OCI-LY7 (cell line): ENCODE results near the gene SPIN2A. TPM values are rescaled to one million over a fixed set of nuclear protein-coding genes. Genes with fewer than 3 reads are reported as not detected.
"Not testable (repeated sequence)": the region's sequence is repeated elsewhere in the genome, so short reads cannot be mapped to it uniquely, and the experiment has no call there.

Source experiments
- BruUV-seq: library from RNA; stranded (reverse); fragments of 400-500 nt; replicated peaks from 2 replicates; lab custom pipeline; 2021; lab: Mats Ljungman, UMichigan
- CTCF ChIA-PET: fragments of 300-600 bp; sonication (Branson Sonifier 250); formaldehyde crosslinking; loops from one replicate; lab custom pipeline; 2022; ENCODE audit warnings: antibody characterized with exemption; ENCODE audit not compliant: unreplicated experiment; lab: Charles Lee
- POLR2A ChIA-PET: fragments of 300-600 bp; sonication (Branson Sonifier 250); formaldehyde crosslinking; loops from one replicate; lab custom pipeline; 2022; ENCODE audit warnings: antibody characterized with exemption; lab: Charles Lee
- DNase-seq: peaks from one replicate; pipeline ENCODE4 v3.0.0-alpha.2; 2015; ENCODE audit warnings: low spot score
- H2AFZ ChIP-seq: fragments of 200-600 bp; sonication (generic), shearing (Covaris generic); 2 replicates; pipeline ENCODE4 v1.6.1; 2014; ENCODE audit warnings: mild to moderate bottlenecking, antibody characterized with exemption, low read length, moderate library complexity
- H3K27ac ChIP-seq: fragments of 200-600 bp; sonication (generic); 2 replicates; pipeline ENCODE4 v1.5.1; 2014; ENCODE audit warnings: mixed run types, low read depth, mild to moderate bottlenecking, moderate library complexity, low read length, inconsistent platforms; ENCODE audit not compliant: poor library complexity, severe bottlenecking
- H3K36me3 ChIP-seq: fragments of 200-600 bp; sonication (generic); 2 replicates; pipeline ENCODE4 v1.6.1; 2014; ENCODE audit warnings: mild to moderate bottlenecking, antibody characterized with exemption, low read length, moderate library complexity, mixed read lengths; ENCODE audit not compliant: insufficient read depth
- H3K4me1 ChIP-seq: fragments of 200-600 bp; sonication (generic); 2 replicates; pipeline ENCODE4 v1.5.1; 2014; ENCODE audit warnings: mild to moderate bottlenecking, low read length; ENCODE audit not compliant: insufficient read depth, poor library complexity, severe bottlenecking
- H3K4me2 ChIP-seq: fragments of 200-600 bp; sonication (generic); 2 replicates; pipeline ENCODE4 v1.6.1; 2014; ENCODE audit warnings: mild to moderate bottlenecking, low read length
- H3K4me3 ChIP-seq: fragments of 200-600 bp; sonication (generic); 2 replicates; pipeline ENCODE4 v1.5.1; 2014; ENCODE audit warnings: mild to moderate bottlenecking, low read depth, low read length; ENCODE audit not compliant: poor library complexity, severe bottlenecking
- H3K79me2 ChIP-seq: fragments of 200-600 bp; sonication (generic); 2 replicates; pipeline ENCODE4 v1.6.1; 2016; ENCODE audit warnings: low read depth, mild to moderate bottlenecking, low read length, moderate library complexity, mixed read lengths; ENCODE audit not compliant: insufficient read depth
- H3K9me2 ChIP-seq: fragments of 200-600 bp; sonication (generic); 2 replicates; pipeline ENCODE4 v1.6.1; 2016; ENCODE audit warnings: mild to moderate bottlenecking, low read length, mixed read lengths; ENCODE audit not compliant: insufficient read depth
- H3K9me3 ChIP-seq: fragments of 200-600 bp; sonication (generic); 2 replicates; pipeline ENCODE4 v1.6.1; 2014; ENCODE audit warnings: mild to moderate bottlenecking, mixed run types, low read length, mixed read lengths
- H4K20me1 ChIP-seq: fragments of 200-600 bp; sonication (generic); 2 replicates; pipeline ENCODE4 v1.6.1; 2014; ENCODE audit warnings: mild to moderate bottlenecking, antibody characterized with exemption, low read length, moderate library complexity, mixed read lengths; ENCODE audit not compliant: insufficient read depth
- CTCF ChIP-seq: fragments of 200-600 bp; sonication (generic); conservative IDR thresholded peaks from 2 replicates; pipeline ENCODE4 v1.5.1; 2014; ENCODE audit warnings: mild to moderate bottlenecking, antibody characterized with exemption, low read length, moderate library complexity, mixed read lengths
- EZH2phosphoT487 ChIP-seq: fragments of 200-600 bp; sonication (generic); IDR thresholded peaks from 2 replicates; pipeline ENCODE4 v1.6.1; 2018; ENCODE audit warnings: low read depth, borderline replicate concordance, mild to moderate bottlenecking, mixed run types, antibody characterized with exemption, low read length, moderate library complexity, mixed read lengths
- intact Hi-C: fragments of 100-400 bp; cut with micrococcal nuclease; formaldehyde crosslinking; loops from one replicate; pipeline ENCODE4 v1.10.0; 2022; ENCODE audit not compliant: unreplicated experiment
- total RNA-seq, 2 experiments: library from RNA; depleted of rRNA in 1 of 2; stranded (reverse); fragments of >200 nt in 1 of 2; shearing (Covaris generic) in 1 of 2; gene quantifications; 2 replicates each; pipeline ENCODE4 v1.2.3, GENCODE V29; 2014 to 2022

The SPIN2A gene
- total RNA-seq, 2 experiments from 2014 or later, result 0.41 to 0.57 TPM

- ChIA-PET POLR2A (no interaction called here), CTCF (no interaction called here)
- no peak overlapping the region for H3K4me2 ChIP-seq
These were observed 17.8 kb downstream of the SPIN2A start for GRCh38 chrX:57119416-57119815.

GRCh38 chrX:57117566-57117965 is 19.6 kb downstream of the SPIN2A start:
- H3K4me1 ChIP-seq, DNase-seq, BruUV-seq, H3K4me3 ChIP-seq, CTCF ChIA-PET, POLR2A ChIA-PET, H3K4me2 ChIP-seq, H3K36me3 ChIP-seq, H2AFZ ChIP-seq, H3K27ac ChIP-seq, H3K79me2 ChIP-seq, H3K9me2 ChIP-seq, H4K20me1 ChIP-seq, H3K9me3 ChIP-seq, intact Hi-C loops: not testable (repeated sequence)

More at GRCh38 chrX:57119416-57119815, 17.8 kb downstream of the SPIN2A start:
- intact Hi-C loops, result no loop called here
- DNase-seq, result no peak
- Histone ChIP-seq H3K4me3 (no peak overlapping the region), H3K9me3 (no peaks in the 10 kb centered on the region), H4K20me1 (no peaks in the 10 kb centered on the region), H3K79me2 (peaks cover 6% of the 10 kb centered on the region; the same call in 1 of the 2 replicates), H2AFZ (no peak overlapping the region), H3K27ac (no peak overlapping the region), H3K4me1 (no peaks in the 10 kb centered on the region), H3K9me2 (no peaks in the 10 kb centered on the region), H3K36me3 (no peaks in the 10 kb centered on the region)
- no peak for TF ChIP-seq CTCF
- BruUV-seq, result no TSS peak

GRCh38 chrX:57104921-57105398 is 32.2 kb downstream of the SPIN2A start:
- H3K9me3 ChIP-seq, result no peaks in the 10 kb centered on the region
- no peaks in the 10 kb centered on the region for H3K9me2 ChIP-seq
- H3K4me3 ChIP-seq, result no peak overlapping the region
- CTCF ChIA-PET, result no interaction called here
- TF ChIP-seq EZH2phosphoT487 (no peak), CTCF (no peak)
- BruUV-seq, result no TSS peak
- POLR2A ChIA-PET, result no interaction called here
- intact Hi-C loops, result no loop called here
- H3K4me1 ChIP-seq, result no peaks in the 10 kb centered on the region
- no peak overlapping the region for H2AFZ ChIP-seq
- DNase-seq, result no peak
- no peaks in the 10 kb centered on the region for H3K36me3 ChIP-seq
- H3K27ac ChIP-seq, result no peak overlapping the region
- no peaks in the 10 kb centered on the region for H3K79me2 ChIP-seq
- no peak overlapping the region for H3K4me2 ChIP-seq
- no peaks in the 10 kb centered on the region for H4K20me1 ChIP-seq
